ENCODE data around the gene NBEA.

The NBEA gene

GRCh38 chr13:35526577-35526976 is 584.5 kb downstream of the NBEA start:
- DNase-seq = no peak

- no peak for DNase-seq
These were observed 585.4 kb downstream of the NBEA start for GRCh38 chr13:35527451-35527850.

- DNase-seq = no peak
These were observed 588.1 kb downstream of the NBEA start for GRCh38 chr13:35530147-35530546.

- DNase-seq = no peak
These were observed 588.5 kb downstream of the NBEA start for GRCh38 chr13:35530581-35530980.

GRCh38 chr13:35531526-35531925 is 589.5 kb downstream of the NBEA start:
- DNase-seq = no peak

- no peak for DNase-seq
These were observed 592.3 kb downstream of the NBEA start for GRCh38 chr13:35534343-35534742.

- DNase-seq = no peak
These were observed 606.7 kb downstream of the NBEA start for GRCh38 chr13:35548790-35549189.

GRCh38 chr13:35549481-35549880 is 607.4 kb downstream of the NBEA start:
- no peak for DNase-seq

GRCh38 chr13:35552172-35552844 is 610.2 kb downstream of the NBEA start:
- DNase-seq = no peak

- no peak for DNase-seq
These were observed 613.0 kb downstream of the NBEA start for GRCh38 chr13:35554972-35555623.

DNA sequence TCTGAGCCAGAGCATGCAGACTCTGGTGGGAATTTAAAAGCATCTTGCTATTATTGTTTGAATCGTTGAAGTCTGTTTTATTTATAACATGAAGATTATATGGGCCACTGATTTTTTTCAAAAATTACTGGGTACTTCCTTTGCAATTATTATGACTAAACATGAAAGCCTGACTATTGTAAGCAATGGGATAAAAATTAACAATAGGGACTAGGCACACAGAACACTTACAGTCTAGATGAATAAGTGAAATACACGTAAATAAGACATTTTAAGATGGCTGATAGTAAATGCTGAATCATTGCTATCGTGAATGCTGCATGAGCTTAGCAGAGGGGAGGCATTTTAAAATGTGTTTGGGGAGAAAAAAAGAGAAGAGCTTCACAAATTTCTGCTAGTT is 615.4 kb downstream of the NBEA start:
- DNase-seq = no peak

- no peak for DNase-seq
These were observed 619.5 kb downstream of the NBEA start for GRCh38 chr13:35561540-35561939.

DNA sequence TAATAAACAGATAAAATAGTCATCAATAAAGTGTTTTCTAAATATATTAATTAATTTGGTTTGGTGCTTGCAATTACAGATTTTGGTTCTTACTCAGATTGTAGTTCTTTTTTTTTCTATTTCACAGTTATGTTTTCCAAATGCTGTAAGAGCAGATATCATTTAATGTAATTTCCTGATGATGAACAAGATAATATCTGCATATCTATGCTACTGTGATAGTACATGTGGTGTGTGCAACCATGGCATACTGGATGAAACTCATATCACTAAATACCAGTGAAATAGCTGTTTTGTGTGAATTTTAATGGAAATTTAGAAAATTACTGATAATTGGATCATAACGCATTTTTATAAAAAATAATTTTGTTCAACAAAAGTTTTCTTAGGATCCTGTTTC is 623.2 kb downstream of the NBEA start:
- no peak for DNase-seq

DNA sequence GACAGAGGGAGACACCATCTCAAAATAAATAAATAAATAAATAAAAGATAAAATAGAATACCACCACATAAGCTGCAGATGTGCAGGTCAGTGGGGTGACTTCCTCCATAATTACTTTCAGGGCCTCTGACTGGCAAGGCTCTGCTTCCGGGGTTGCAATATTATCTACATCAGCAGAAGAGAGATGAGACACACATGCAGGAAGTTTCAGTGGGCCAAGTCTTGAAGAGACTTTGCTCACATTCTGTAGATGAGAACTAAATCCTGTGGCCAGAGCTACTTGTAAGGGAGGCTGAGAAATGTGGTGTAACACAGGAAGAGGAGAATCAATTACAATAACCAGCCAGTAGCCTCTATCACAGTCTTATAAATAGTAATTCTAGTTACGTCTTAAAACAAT is 624.3 kb downstream of the NBEA start:
- no peak for DNase-seq

DNA sequence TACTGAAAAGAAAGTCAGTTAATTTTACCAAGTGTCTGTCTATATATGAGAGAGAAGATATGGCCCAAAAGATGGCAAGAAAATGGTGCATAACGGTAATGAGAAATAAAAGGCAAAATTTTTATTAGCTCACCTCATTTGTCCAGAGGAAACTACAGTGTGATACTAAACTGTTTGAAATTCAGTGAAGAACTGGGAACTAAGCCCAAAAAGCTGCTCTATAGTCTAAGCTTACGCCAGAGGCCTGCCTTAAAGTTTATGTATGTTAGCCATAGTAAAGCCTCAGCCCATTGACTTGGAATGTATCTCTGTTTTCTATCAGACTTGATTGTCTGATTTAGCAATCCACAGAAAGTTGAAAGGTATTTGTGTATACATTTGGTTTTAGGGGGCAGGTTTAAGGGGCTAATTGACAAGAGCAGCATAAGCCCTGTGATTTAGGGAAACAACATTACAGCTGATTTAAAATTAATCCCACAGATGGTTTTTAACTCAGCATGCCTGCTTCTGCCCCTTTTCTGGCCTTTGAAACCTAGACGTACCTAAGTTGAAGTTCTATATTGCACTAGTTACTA is 625.4 kb downstream of the NBEA start:
- no peak for DNase-seq

GRCh38 chr13:35573639-35574038 is 631.6 kb downstream of the NBEA start:
- no peak for DNase-seq

- DNase-seq = no peak
These were observed 650.4 kb downstream of the NBEA start for GRCh38 chr13:35592457-35592856.

DNA sequence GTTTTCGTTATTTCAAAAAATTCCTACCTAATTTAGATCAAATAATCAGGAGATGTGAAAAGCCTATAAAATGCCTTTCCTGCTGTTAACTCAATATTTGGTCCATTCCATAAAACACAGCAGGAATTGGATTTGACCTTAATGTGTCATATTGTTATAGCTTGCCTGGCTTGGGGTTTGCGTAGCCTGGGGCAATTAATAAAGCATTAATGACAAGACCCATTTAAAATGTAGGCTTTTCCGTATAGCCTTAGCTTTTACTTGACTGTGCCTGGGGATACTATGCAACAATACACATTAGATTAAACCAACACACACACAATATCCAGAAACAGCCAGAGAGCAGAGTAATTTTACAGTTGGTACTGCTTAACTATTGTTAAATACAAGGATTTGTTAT is 651.6 kb downstream of the NBEA start:
- DNase-seq = no peak

GRCh38 chr13:35594096-35594495 is 652.0 kb downstream of the NBEA start:
- no peak for DNase-seq

- DNase-seq = no peak
These were observed 653.1 kb downstream of the NBEA start for GRCh38 chr13:35595181-35595580.

DNA sequence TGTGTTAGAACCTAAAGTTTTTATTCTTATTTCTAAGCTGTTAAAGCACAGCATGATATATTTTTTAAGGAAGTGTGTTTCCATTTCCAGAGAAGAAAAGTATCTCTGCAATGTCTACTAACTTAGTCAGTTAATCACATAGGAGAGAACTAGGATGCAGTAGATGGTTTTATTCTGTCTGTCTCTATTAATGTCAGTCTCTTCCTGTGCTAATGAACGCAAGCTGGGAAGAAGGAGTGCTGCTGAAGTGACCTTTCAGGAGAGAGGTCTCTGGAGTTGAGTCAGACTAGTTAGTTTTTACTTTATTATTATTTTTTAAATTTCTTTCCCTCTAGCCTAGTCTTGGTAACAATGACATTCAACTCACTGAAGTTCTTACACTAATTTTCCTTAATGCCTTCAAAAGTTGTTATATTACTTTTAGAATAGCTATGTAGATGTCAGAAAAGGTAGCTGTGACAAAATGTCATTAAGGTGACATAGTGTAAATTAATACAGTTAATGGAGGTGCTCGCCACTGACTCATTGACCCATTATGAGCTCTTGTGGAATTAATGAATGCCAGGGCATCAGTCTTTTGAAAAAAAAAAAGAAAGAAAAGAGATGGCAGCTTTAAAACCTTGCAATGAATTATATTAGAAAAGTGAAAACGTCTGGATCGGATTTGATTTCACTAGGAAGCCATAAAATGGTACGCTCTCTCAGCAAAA is 654.4 kb downstream of the NBEA start:
- DNase-seq = no peak

DNA sequence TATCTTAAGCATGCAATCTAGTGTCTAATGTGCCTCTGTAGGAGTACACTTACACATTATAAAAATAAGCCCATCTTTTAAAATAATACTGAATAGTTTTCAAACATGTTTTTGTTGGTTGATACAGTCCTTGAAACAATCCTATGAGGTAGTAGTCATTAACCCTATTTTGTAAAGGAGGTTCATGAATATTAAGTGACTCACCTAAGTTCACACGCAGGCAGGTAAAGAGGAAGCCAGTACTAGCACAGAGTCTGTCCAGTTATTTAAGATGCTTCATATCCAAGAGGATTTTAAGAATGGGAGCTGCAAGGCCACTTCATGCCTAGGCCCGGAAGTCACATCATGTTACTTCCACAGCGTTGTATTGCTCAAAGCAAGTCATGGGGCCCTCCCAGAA is 655.4 kb downstream of the NBEA start:
- DNase-seq = no peak

DNA sequence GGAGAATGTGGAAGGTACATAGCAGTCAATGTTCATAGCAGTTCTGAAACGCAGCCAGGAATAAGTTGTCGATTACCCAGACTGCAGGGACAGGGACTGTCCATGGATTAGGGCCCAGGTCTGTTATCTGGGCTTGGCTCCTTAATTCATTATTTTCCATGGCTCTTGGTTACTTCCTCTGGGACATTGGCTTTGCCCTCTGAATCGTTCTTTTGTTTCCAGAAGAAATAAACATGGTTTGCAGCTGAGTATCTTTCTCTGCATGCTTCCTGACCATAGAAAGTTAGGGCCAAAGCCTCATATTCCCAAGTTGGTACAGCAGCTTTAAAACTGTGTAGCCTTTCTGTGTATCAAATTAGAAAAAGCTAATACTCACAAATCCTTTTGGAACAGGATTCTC is 656.2 kb downstream of the NBEA start:
- DNase-seq = no peak

DNA sequence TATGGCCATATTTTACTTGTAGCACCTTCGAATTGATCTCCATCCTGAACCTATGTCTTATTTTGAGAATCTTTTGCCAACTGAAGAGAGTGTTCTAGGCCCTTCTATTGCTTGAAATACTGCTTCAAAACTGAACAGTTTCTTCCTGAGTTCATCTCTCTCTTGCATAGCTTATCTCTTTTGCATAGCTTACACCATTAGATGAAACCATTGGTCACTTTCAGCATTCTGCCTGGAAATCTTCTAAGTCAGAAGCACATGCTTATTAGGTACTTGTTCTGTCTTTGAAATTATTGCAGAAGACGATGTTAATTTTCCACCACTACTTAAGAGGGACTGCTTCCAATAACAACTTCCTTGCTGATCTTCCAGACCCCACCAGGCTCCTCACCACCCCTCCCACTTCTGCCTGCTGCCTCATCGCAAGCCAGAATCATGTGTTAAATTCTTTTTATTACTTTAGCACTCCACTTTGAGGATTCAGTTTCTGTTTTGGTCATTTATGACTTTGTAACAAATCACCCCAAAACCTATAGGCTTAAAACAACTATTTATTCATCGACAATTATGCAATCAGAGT is 656.8 kb downstream of the NBEA start:
- DNase-seq = no peak
